GM13977 (cell line): Measurements from ENCODE around the gene PDCD5.

Experiments used
- DNase-seq: peaks from one replicate; pipeline ENCODE4 v3.0.0; 2012; ENCODE audit warnings: low spot score
- CTCF ChIP-seq: IDR thresholded peaks from 2 replicates; pipeline ENCODE4 v1.5.1; 2012; ENCODE audit warnings: mild to moderate bottlenecking, control low read depth; ENCODE audit not compliant: insufficient read depth; ENCODE audit errors: extremely low read depth, missing control alignments
- in situ Hi-C: fragments of 300-500 bp; cut with MboI; formaldehyde crosslinking; loops from one replicate; pipeline ENCODE4 v1.12.0; 2022; ENCODE audit warnings: low sequenced_read_pairs, low pct_unique_long_range_greater_than_20kb, mixed read lengths, inconsistent platforms; ENCODE audit not compliant: unreplicated experiment

PDCD5 gene

GRCh38 chr19:32614916-32615315 is 33.9 kb downstream of the PDCD5 start:
- DNase-seq: no peak
- no peak for TF ChIP-seq CTCF
- in situ Hi-C loops: no loop called here

- in situ Hi-C loops: no loop called here
- no peak for TF ChIP-seq CTCF
- DNase-seq: no peak
Observed at GRCh38 chr19:32615569-32615968, 34.6 kb downstream of the PDCD5 start.

GRCh38 chr19:32619051-32619685 is 38.2 kb downstream of the PDCD5 start:
- no peak for DNase-seq
- TF ChIP-seq CTCF: no peak

GRCh38 chr19:32622002-32622401 is 41.0 kb downstream of the PDCD5 start:
- DNase-seq: no peak
- in situ Hi-C loops: no loop called here
- no peak for TF ChIP-seq CTCF

More at GRCh38 chr19:32619051-32619685, 38.2 kb downstream of the PDCD5 start:
- in situ Hi-C loops: no loop called here

GRCh38 chr19:32624410-32624809 is 43.4 kb downstream of the PDCD5 start:
- in situ Hi-C loops: no loop called here
- TF ChIP-seq CTCF: no peak
- DNase-seq: no peak

- in situ Hi-C loops: no loop called here
Observed at GRCh38 chr19:32626969-32627368, 46.0 kb downstream of the PDCD5 start.

More at GRCh38 chr19:32626969-32627368, 46.0 kb downstream of the PDCD5 start:
- no peak for TF ChIP-seq CTCF
- no peak for DNase-seq
